ENCODE measurements around the gene BABAM2. TPM values are rescaled to one million over a fixed set of nuclear protein-coding genes. Genes with fewer than 3 reads are reported as not detected.

The BABAM2 gene
- total and polyA plus RNA-seq, 10 of the 15 experiments (the other 5 are each of a cell fraction or from before 2014, with no cell fraction given), result 30.7 to 59.9 (median 44.5) TPM

DNA sequence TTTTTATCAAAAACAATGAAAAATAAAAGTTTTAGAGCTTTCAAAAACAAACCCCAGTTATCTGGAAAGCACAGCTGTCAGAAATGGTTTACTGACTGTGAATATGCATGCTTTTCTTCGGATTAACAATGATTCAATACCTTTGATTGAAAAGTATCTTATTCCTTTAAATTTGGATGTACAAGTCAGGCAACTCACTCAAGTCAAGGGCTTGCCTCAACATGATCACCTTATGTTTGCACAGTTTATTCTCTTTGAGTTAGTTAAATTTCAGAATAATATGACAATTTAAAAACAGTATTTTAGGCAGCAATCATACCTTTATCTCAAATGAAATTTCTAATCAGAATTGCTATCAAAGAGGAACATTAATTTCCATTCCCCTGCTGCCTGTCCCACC is 393.3 kb downstream of the BABAM2 start:
- H3K27me3 ChIP-seq (replicated peaks in 1 of 2; ENCODE audit: control insufficient read depth in 2 of 2, insufficient read depth in 2 of 2, low read length in 1 of 2), result no peaks in the 10 kb centered on the region

More for the DNA sequence above, 393.3 kb downstream of the BABAM2 start:
- Histone ChIP-seq H4K20me1 (ENCODE audit: control insufficient read depth, insufficient read depth) (no peaks in the 10 kb centered on the region), H3K9ac (ENCODE audit: control insufficient read depth, insufficient read depth, low read length) (no peak overlapping the region), H2AFZ (ENCODE audit: control insufficient read depth, low read depth, low read length) (no peak overlapping the region), H3K36me3 (ENCODE audit: control insufficient read depth in 2 of 2, insufficient read depth in 2 of 2, low read length in 1 of 2) (no peaks in the 10 kb centered on the region; a peak in 1 of 4 replicates), H3K27ac (ENCODE audit: control insufficient read depth, insufficient read depth) (no peak overlapping the region), H3K4me1 (ENCODE audit: control insufficient read depth, insufficient read depth, low read length) (no peaks in the 10 kb centered on the region), H3K4me3 (no peak overlapping the region), H3K9me3 (replicated peaks; ENCODE audit: control insufficient read depth, insufficient read depth, low read length) (no peaks in the 10 kb centered on the region), H3K4me2 (ENCODE audit: control insufficient read depth, insufficient read depth) (no peak overlapping the region), H3K79me2 (ENCODE audit: control insufficient read depth, insufficient read depth, low read length) (no peaks in the 10 kb centered on the region)
- ATAC-seq (no peak), FAIRE-seq (no peak), DNase-seq (ENCODE audit: low read depth, low spot score) (no peak)
- in situ Hi-C loops (cut with MboI), result no loop called here
- ChIA-PET SMC1A (ENCODE audit: uncharacterized antibody, unreplicated experiment) (interaction anchor here (0.6 to 2.1 kb wide), 2 partner anchors 9 to 68 kb away, joined by 4 to 7 read pairs; no protein-coding TSS in a partner anchor), CTCF (interaction anchor here (0.7 kb wide), 1 partner anchor 46 kb away, joined by 3 read pairs; no protein-coding TSS in a partner anchor), RAD21 (ENCODE audit: unreplicated experiment) (no interaction called here), POLR2A (no interaction called here)
- WGBS (ENCODE audit: insufficient coverage, insufficient replicate concordance, low lambda C conversion rate, missing lambda C conversion rate), result 74% methylated on average over 1 of the region's 1 CpG
- TF ChIP-seq NFYA (IDR thresholded peaks at IDR 0.05; ENCODE audit: borderline replicate concordance, low read depth, low read length), result no peak
- TF ChIP-seq ZNF274 (IDR thresholded peaks at IDR 0.05; ENCODE audit: insufficient read depth, insufficient read length), result no peak
- TF ChIP-seq, protein P1, sequence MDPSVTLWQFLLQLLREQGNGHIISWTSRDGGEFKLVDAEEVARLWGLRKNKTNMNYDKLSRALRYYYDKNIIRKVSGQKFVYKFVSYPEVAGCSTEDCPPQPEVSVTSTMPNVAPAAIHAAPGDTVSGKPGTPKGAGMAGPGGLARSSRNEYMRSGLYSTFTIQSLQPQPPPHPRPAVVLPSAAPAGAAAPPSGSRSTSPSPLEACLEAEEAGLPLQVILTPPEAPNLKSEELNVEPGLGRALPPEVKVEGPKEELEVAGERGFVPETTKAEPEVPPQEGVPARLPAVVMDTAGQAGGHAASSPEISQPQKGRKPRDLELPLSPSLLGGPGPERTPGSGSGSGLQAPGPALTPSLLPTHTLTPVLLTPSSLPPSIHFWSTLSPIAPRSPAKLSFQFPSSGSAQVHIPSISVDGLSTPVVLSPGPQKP (IDR thresholded peaks at IDR 0.05; ENCODE audit: low read depth, low read length), result no peak
- TF ChIP-seq ZBED1 (IDR thresholded peaks at IDR 0.05; ENCODE audit: borderline replicate concordance), result no peak
- TF ChIP-seq JUND (IDR thresholded peaks at IDR 0.05; ENCODE audit: low read depth, low read length), result no peak
- no peak for TF ChIP-seq BHLHE40 (IDR thresholded peaks at IDR 0.05; ENCODE audit: borderline replicate concordance in 1 of 2, low read depth in 2 of 2, low read length in 1 of 2)
- TF ChIP-seq, protein P2, sequence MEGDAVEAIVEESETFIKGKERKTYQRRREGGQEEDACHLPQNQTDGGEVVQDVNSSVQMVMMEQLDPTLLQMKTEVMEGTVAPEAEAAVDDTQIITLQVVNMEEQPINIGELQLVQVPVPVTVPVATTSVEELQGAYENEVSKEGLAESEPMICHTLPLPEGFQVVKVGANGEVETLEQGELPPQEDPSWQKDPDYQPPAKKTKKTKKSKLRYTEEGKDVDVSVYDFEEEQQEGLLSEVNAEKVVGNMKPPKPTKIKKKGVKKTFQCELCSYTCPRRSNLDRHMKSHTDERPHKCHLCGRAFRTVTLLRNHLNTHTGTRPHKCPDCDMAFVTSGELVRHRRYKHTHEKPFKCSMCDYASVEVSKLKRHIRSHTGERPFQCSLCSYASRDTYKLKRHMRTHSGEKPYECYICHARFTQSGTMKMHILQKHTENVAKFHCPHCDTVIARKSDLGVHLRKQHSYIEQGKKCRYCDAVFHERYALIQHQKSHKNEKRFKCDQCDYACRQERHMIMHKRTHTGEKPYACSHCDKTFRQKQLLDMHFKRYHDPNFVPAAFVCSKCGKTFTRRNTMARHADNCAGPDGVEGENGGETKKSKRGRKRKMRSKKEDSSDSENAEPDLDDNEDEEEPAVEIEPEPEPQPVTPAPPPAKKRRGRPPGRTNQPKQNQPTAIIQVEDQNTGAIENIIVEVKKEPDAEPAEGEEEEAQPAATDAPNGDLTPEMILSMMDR (IDR thresholded peaks at IDR 0.05 in 2 of 3, conservative IDR thresholded peaks at IDR 0.05 in 1 of 3; ENCODE audit: control insufficient read depth in 2 of 3, extremely low read depth in 1 of 3, insufficient read depth in 1 of 3, low read depth in 3 of 3, low read length in 3 of 3), result no peak
- TF ChIP-seq NR2C1 (IDR thresholded peaks at IDR 0.05), result no peak
- no peak for TF ChIP-seq YBX1 (IDR thresholded peaks at IDR 0.05)
- TF ChIP-seq RAD21 (IDR thresholded peaks at IDR 0.05; ENCODE audit: insufficient read depth, low read depth, low read length), result no peak
- TF ChIP-seq ZNF24 (IDR thresholded peaks at IDR 0.05), result no peak
- no peak for TF ChIP-seq POLR2AphosphoS5 (IDR thresholded peaks at IDR 0.05; ENCODE audit: low read length)
- no peak for TF ChIP-seq ETV6 (conservative IDR thresholded peaks at IDR 0.05 in 1 of 2, IDR thresholded peaks at IDR 0.05 in 1 of 2; ENCODE audit: borderline replicate concordance in 1 of 2, low read depth in 1 of 2)
- no peak for TF ChIP-seq CHD1 (IDR thresholded peaks at IDR 0.05; ENCODE audit: low read depth, low read length)
- TF ChIP-seq SP1 (IDR thresholded peaks at IDR 0.05; ENCODE audit: low read depth, low read length), result no peak
- intact Hi-C loops (cut with micrococcal nuclease; ENCODE audit: unreplicated experiment), result no loop called here
- BruUV-seq (replicated peaks), result no TSS peak
